D721Med (cell line): ENCODE measurements around the gene CAND1.

Source experiments
- DNase-seq: peaks from one replicate; pipeline ENCODE4 v3.0.0; 2011; ENCODE audit warnings: low spot score; ENCODE audit not compliant: insufficient read length
- FAIRE-seq: peaks from 2 replicates; lab custom pipeline; 2011; peaks lifted over from hg19 to GRCh38; lab: Jason Lieb, UNC
- TF ChIP-seq, protein P1 (sequence below): IDR thresholded peaks from 2 replicates; pipeline ENCODE4 v1.5.1; 2012; ENCODE audit warnings: mild to moderate bottlenecking, control low read depth; ENCODE audit not compliant: insufficient read depth; ENCODE audit errors: missing control alignments

CAND1 gene

DNA sequence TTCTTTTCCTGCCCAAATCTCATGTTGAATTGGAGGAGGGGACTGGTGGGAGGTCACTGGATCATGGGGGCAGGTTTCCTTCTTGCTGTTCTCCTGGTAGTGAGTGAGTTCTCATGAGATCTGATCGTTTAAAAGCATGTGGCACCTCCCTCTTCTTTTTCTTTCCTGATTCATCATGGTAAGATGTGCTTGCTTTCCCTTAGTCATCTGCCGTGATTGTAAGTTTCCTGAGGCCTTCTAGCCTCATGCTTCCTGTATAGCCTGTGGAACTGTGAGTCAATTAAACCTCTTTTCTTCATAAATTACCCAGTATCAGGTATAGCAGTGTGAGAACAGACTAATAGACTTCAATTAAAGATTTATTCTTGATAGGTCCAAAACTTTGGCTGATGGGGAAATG is 83.5 kb downstream of the CAND1 start:
- DNase-seq (no peak), FAIRE-seq (no peak)
- TF ChIP-seq, protein P1, sequence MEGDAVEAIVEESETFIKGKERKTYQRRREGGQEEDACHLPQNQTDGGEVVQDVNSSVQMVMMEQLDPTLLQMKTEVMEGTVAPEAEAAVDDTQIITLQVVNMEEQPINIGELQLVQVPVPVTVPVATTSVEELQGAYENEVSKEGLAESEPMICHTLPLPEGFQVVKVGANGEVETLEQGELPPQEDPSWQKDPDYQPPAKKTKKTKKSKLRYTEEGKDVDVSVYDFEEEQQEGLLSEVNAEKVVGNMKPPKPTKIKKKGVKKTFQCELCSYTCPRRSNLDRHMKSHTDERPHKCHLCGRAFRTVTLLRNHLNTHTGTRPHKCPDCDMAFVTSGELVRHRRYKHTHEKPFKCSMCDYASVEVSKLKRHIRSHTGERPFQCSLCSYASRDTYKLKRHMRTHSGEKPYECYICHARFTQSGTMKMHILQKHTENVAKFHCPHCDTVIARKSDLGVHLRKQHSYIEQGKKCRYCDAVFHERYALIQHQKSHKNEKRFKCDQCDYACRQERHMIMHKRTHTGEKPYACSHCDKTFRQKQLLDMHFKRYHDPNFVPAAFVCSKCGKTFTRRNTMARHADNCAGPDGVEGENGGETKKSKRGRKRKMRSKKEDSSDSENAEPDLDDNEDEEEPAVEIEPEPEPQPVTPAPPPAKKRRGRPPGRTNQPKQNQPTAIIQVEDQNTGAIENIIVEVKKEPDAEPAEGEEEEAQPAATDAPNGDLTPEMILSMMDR: no peak

DNA sequence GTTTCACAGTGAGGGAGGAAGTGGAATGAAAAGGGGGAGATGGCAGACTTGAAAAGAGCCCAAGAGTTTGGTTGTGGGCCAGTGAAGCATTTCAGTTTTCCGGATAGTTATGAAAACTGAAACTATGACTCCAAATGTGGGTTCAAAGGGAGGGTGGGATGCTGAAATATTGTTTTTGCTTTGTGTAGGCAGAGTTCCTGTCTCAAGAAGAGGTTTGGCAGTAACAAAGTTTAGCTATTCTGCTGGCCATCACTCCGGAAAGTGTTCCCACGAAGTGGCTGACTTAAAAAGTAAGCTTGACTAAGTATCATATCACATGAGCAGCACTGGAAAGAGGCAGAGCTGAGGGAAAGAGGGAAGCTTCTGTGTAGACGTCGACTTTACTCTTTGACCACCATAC is 85.2 kb downstream of the CAND1 start:
- no peak for FAIRE-seq
- DNase-seq: no peak
- TF ChIP-seq, protein P1: no peak

DNA sequence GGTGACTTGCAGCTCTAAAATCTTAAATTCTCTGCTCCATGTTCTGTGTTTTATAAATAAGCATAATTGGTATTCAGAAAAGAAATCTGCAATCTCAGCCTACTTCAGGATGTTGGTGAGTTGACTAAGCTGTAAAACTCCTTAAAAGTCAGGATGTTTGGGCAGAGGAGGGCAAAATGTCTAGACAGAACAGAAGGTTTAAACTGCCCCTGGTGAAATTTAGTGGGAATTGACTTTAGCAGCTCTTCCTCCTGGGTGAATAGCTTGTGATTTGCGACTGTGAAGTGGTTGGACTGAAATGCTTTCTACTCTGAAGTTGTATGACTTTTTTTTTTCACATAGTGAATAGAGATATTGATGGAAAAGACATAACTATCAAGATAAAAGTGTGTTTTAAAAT is 85.8 kb downstream of the CAND1 start:
- TF ChIP-seq, protein P1: no peak
- no peak for FAIRE-seq
- DNase-seq: no peak

DNA sequence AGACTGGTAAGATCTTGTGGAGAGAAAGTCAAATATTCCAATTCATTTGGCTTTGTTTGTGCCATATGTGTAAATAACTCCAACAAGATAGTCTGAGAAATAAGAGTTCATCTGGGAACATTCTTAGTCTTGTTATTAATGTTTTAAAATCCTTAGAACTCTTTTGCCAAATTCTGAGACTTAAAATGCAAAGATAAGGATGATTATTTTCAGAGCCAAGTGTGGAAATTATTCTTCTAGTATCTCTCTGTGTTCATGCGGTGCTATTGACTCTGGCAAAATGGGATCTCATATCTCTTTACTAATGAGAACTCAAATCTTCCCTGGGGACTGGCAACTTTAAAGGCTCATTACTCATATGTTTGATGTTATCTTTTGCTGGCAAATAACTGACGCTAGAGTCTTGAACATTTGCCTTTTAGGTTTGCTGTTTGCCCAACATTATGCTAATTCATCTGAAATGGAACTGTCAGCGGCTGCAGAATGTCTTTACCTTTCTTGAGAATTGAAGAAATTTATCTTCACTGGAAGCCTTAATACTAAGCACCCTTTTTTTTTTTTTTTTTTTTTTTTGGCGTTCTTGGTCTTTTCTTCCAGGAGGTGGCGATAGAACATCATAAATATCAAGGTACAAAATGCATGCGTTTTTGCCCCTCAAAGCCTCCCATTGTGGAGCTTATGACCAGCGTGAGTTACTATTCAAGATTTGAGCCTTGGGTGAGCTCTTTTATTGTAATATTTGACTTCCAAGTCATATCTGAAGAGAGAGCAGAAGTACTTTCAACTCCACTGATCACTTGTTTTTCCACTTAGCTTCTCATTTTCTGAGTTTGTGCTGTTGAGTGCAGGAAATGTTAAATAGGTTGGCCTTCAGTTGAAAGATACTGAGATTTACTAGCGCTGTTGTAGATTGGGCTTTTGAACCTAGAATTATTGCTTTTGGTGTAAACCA is 86.5 kb downstream of the CAND1 start:
- FAIRE-seq (peak; percentile 32), DNase-seq (no peak)
- TF ChIP-seq, protein P1: peak; percentile 62

DNA sequence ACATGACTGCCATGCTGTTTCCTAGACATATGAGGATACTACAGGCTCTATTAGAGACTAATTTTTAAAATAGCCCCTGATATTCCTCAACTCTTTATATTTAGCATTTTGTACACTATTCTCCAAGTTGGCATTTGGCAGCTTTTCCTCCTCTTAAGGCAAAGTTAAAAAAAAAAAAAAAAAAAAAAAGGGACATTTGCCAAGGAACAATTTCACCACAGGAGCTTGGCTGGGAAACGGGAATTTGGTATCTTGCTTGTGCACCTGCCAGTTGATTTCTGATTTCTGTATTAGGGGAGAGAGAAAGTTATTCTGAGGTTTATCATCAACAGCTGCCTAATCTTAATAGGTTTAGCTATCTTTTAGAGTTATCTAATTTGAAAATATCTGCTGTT is 87.2 kb downstream of the CAND1 start:
- FAIRE-seq: no peak
- DNase-seq: no peak
- TF ChIP-seq, protein P1: no peak

DNA sequence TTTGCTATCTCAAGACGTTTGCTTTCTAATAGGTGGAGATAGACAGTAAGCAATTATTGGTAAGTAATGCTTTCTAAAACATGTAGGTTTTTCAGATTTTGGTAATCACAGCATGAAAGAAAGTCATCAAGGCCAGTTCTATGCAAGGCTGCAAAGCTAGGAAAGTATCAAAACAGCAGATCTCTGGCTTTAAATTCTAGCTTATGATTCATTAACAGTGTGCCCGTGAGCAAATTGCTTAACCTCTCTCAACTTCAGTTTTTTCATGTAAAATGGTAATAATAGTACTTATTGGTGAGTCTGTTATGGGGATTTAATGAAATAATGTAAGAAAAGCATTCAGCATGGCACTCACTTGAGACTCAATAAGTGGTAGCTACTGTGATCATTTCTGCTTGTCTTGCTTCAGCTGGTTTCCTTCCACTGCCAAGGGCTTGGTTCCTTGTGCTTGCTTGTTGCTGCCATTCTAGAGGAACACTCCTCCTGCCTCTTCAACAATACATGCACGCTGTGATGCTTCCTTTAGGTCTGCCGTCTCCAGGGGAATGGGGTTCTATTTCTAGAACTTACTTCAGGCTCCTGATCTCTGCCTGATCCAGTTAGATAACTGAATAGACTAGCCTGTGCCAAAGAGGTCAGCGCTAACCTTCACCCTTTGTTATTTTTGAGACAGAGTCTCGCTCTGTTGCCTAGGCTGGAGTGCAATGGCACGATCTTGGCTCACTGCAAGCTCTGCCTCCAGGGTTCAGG is 88.4 kb downstream of the CAND1 start:
- no peak for DNase-seq
- FAIRE-seq: no peak
- TF ChIP-seq, protein P1: no peak
